Ishikawa (cell line): ENCODE measurements around the gene ALOX12B.

Experiments
- CEBPB ChIP-seq: IDR thresholded peaks from 2 replicates; pipeline ENCODE4 v1.6.1; 2012
- CREB1 ChIP-seq: IDR thresholded peaks from 2 replicates; pipeline ENCODE4 v1.6.1; 2012; ENCODE audit warnings: low read depth
- EGR1 ChIP-seq: IDR thresholded peaks from 2 replicates; pipeline ENCODE4 v1.6.1; 2012
- EP300 ChIP-seq: IDR thresholded peaks from 2 replicates; pipeline ENCODE4 v1.6.1; 2012; ENCODE audit warnings: borderline replicate concordance
- FOXM1 ChIP-seq: IDR thresholded peaks from 2 replicates; pipeline ENCODE4 v1.6.1; 2012; ENCODE audit warnings: low read depth, borderline replicate concordance
- MAX ChIP-seq: IDR thresholded peaks from 2 replicates; pipeline ENCODE4 v1.6.1; 2012
- NFIC ChIP-seq: IDR thresholded peaks from 2 replicates; pipeline ENCODE4 v1.6.1; 2012
- RAD21 ChIP-seq: IDR thresholded peaks from 2 replicates; pipeline ENCODE4 v1.6.1; 2012; ENCODE audit warnings: low read depth
- REST ChIP-seq: IDR thresholded peaks from 2 replicates; pipeline ENCODE4 v1.6.1; 2012; ENCODE audit warnings: low read depth, mild to moderate bottlenecking
- TAF1 ChIP-seq: IDR thresholded peaks from 2 replicates; pipeline ENCODE4 v1.6.1; 2012; ENCODE audit warnings: low read depth, mild to moderate bottlenecking
- TCF12 ChIP-seq: IDR thresholded peaks from 2 replicates; pipeline ENCODE4 v1.6.1; 2012; ENCODE audit warnings: low read depth
- YY1 ChIP-seq: IDR thresholded peaks from 2 replicates; pipeline ENCODE4 v1.6.1; 2012; ENCODE audit warnings: low read depth
- ZBTB7A ChIP-seq: IDR thresholded peaks from 2 replicates; pipeline ENCODE4 v1.6.1; 2012; ENCODE audit warnings: low read depth

- TF ChIP-seq TAF1 (no peak), REST (no peak), FOXM1 (no peak), NFIC (no peak), EP300 (no peak), ZBTB7A (no peak), CEBPB (no peak), RAD21 (no peak), MAX (no peak), TCF12 (no peak), EGR1 (no peak), CREB1 (no peak), YY1 (no peak)
These were observed 14.2 kb upstream of the ALOX12B start for GRCh38 chr17:8101721-8102120.
